H9 (cell line): ENCODE data around the gene SPEG. TPM values are rescaled to one million over a fixed set of nuclear protein-coding genes. Genes with fewer than 3 reads are reported as not detected.

ENCODE experiments used
- DNase-seq: peaks from one replicate; pipeline ENCODE4 v3.0.0-alpha.2; 2017
- H2AFZ ChIP-seq: one replicate; pipeline ENCODE4 v1.6.1; 2013; ENCODE audit warnings: mild to moderate bottlenecking, low read length, control low read depth, moderate library complexity
- H2AK5ac ChIP-seq: 2 replicates; pipeline ENCODE4 v1.6.1; 2013; ENCODE audit warnings: low read length, control low read depth, mixed read lengths; ENCODE audit not compliant: insufficient read length
- H2BK120ac ChIP-seq: one replicate; pipeline ENCODE4 v1.6.1; 2013; ENCODE audit warnings: low read depth, mild to moderate bottlenecking, low read length, control low read depth, inconsistent platforms; ENCODE audit not compliant: poor library complexity, severe bottlenecking
- H2BK12ac ChIP-seq: 2 replicates; pipeline ENCODE4 v1.6.1; 2013; ENCODE audit warnings: low read length, control low read depth, mixed read lengths, low read depth; ENCODE audit not compliant: insufficient read length
- H2BK15ac ChIP-seq: 2 replicates; pipeline ENCODE4 v1.6.1; 2013; ENCODE audit warnings: low read depth, low read length, control low read depth
- H2BK20ac ChIP-seq: one replicate; pipeline ENCODE4 v1.6.1; 2013; ENCODE audit warnings: low read depth, mild to moderate bottlenecking, low read length, control low read depth, inconsistent platforms; ENCODE audit not compliant: poor library complexity, severe bottlenecking
- H2BK5ac ChIP-seq: 2 replicates; pipeline ENCODE4 v1.6.1; 2013; ENCODE audit warnings: low read length, control low read depth, mixed read lengths; ENCODE audit not compliant: insufficient read length
- H3K14ac ChIP-seq: 2 replicates; pipeline ENCODE4 v1.6.1; 2013; ENCODE audit warnings: low read length, control low read depth; ENCODE audit not compliant: insufficient read depth
- H3K18ac ChIP-seq: 2 replicates; pipeline ENCODE4 v1.6.1; 2013; ENCODE audit warnings: low read depth, mild to moderate bottlenecking, mixed read lengths, low read length, control low read depth; ENCODE audit not compliant: insufficient read length
- H3K23ac ChIP-seq: 2 replicates; pipeline ENCODE4 v1.6.1; 2013; ENCODE audit warnings: low read length, control low read depth, mixed read lengths, low read depth; ENCODE audit not compliant: insufficient read length
- H3K23me2 ChIP-seq: 2 replicates; pipeline ENCODE4 v1.6.1; 2013; ENCODE audit warnings: low read depth, mild to moderate bottlenecking, mixed read lengths, low read length, control low read depth; ENCODE audit not compliant: insufficient read length, poor library complexity, severe bottlenecking
- H3K27ac ChIP-seq: 2 replicates; pipeline ENCODE4 v1.5.1; 2013; ENCODE audit warnings: low read length, control low read depth, mixed read lengths, low read depth; ENCODE audit not compliant: insufficient read length
- H3K27me3 ChIP-seq: 2 replicates; pipeline ENCODE4 v1.6.1; 2013; ENCODE audit warnings: low read length, control low read depth, inconsistent platforms; ENCODE audit not compliant: insufficient read depth
- H3K4ac ChIP-seq: 2 replicates; pipeline ENCODE4 v1.6.1; 2013; ENCODE audit warnings: low read depth, mild to moderate bottlenecking, control low read depth, inconsistent platforms, low read length, moderate library complexity
- H3K4me1 ChIP-seq: 2 replicates; pipeline ENCODE4 v1.6.1; 2013; ENCODE audit warnings: low read length, control low read depth, inconsistent platforms; ENCODE audit not compliant: insufficient read depth
- H3K4me2 ChIP-seq: 2 replicates; pipeline ENCODE4 v1.6.1; 2013; ENCODE audit warnings: low read length, control low read depth, mixed read lengths; ENCODE audit not compliant: insufficient read length, insufficient read depth
- H3K56ac ChIP-seq: 2 replicates; pipeline ENCODE4 v1.6.1; 2013; ENCODE audit warnings: low read depth, mild to moderate bottlenecking, mixed read lengths, low read length, control low read depth; ENCODE audit not compliant: insufficient read length
- H3K79me1 ChIP-seq: 2 replicates; pipeline ENCODE4 v1.6.1; 2013; ENCODE audit warnings: low read depth, mild to moderate bottlenecking, moderate library complexity, low read length, control low read depth, inconsistent platforms; ENCODE audit not compliant: insufficient read depth, poor library complexity, severe bottlenecking
- H3K79me2 ChIP-seq: 2 replicates; pipeline ENCODE4 v1.6.1; 2013; ENCODE audit warnings: low read length, control low read depth, inconsistent platforms; ENCODE audit not compliant: insufficient read depth
- H3K9ac ChIP-seq: 2 replicates; pipeline ENCODE4 v1.6.1; 2013; ENCODE audit warnings: low read length, control low read depth, mixed read lengths; ENCODE audit not compliant: insufficient read length; ENCODE audit errors: extremely low read depth
- H3K9me3 ChIP-seq: one replicate; pipeline ENCODE4 v1.6.1; 2013; ENCODE audit warnings: low read depth, low read length, inconsistent platforms; ENCODE audit not compliant: control insufficient read depth
- H3T11ph ChIP-seq: one replicate; pipeline ENCODE4 v1.6.1; 2013; ENCODE audit warnings: mild to moderate bottlenecking, low read length, control low read depth, inconsistent platforms
- H4K20me1 ChIP-seq: one replicate; pipeline ENCODE4 v1.6.1; 2013; ENCODE audit not compliant: control insufficient read depth, insufficient read length, insufficient read depth
- H4K5ac ChIP-seq: 2 replicates; pipeline ENCODE4 v1.6.1; 2013; ENCODE audit warnings: low read depth, mild to moderate bottlenecking, mixed read lengths, low read length, control low read depth; ENCODE audit not compliant: insufficient read length
- H4K8ac ChIP-seq: replicated peaks from 2 replicates; pipeline ENCODE4 v1.6.1; 2013; ENCODE audit warnings: low read length, control low read depth, mixed read lengths, low read depth; ENCODE audit not compliant: insufficient read length
- H4K91ac ChIP-seq: 2 replicates; pipeline ENCODE4 v1.6.1; 2013; ENCODE audit warnings: low read depth, mild to moderate bottlenecking, moderate library complexity, mixed read lengths, low read length, control low read depth; ENCODE audit not compliant: insufficient read length
- H3K27ac Mint-ChIP-seq, 3 experiments: 2 replicates in 2 of 3; 3 replicates in 1 of 3; pipeline ENCODE4 v1.8.0; 2020 to 2021; ENCODE audit warnings: mixed read lengths in 3 of 3, mild to moderate bottlenecking in 1 of 3, moderate library complexity in 1 of 3
- H3K27me3 Mint-ChIP-seq: 2 replicates; pipeline ENCODE4 v1.8.0; 2021; ENCODE audit warnings: low read depth, mild to moderate bottlenecking, moderate library complexity, mixed read lengths
- H3K36me3 Mint-ChIP-seq, 3 experiments: 2 replicates in 2 of 3; 3 replicates in 1 of 3; pipeline ENCODE4 v1.8.0; 2020 to 2021; ENCODE audit warnings: low read depth in 3 of 3, mixed read lengths in 3 of 3; ENCODE audit not compliant: insufficient read depth in 1 of 3
- H3K4me1 Mint-ChIP-seq, 2 experiments: 2 replicates each; pipeline ENCODE4 v1.8.0; 2020; ENCODE audit warnings: mixed read lengths in 2 of 2
- H3K4me3 Mint-ChIP-seq, 2 experiments: 2 replicates in 1 of 2; 3 replicates in 1 of 2; pipeline ENCODE4 v1.8.0; 2020 to 2021; ENCODE audit warnings: mild to moderate bottlenecking in 2 of 2, mixed read lengths in 2 of 2, moderate library complexity in 1 of 2
- H3K9me3 Mint-ChIP-seq, 2 experiments: 2 replicates in 1 of 2; 3 replicates in 1 of 2; pipeline ENCODE4 v1.8.0; 2020; ENCODE audit warnings: mild to moderate bottlenecking in 2 of 2, mixed read lengths in 2 of 2, moderate library complexity in 1 of 2
- WGBS: extraction: QIAGEN DNeasy Blood & Tissue Kit; methylation state at CpG from one replicate; pipeline ENCODE4 v1.1.7; 2013; ENCODE audit warnings: missing lambda C conversion rate, low lambda C conversion rate, mixed read lengths; ENCODE audit not compliant: insufficient read length; ENCODE audit errors: extremely low coverage; 5-methylcytosine and 5-hydroxymethylcytosine counted together
- total RNA-seq: library from RNA; stranded (reverse); gene quantifications from 2 replicates; pipeline ENCODE4 v1.2.1, GENCODE V29; 2021
- TF ChIP-seq, protein P1 (sequence below): fragments of 200-600 bp; sonication (generic); conservative IDR thresholded peaks from 3 replicates; pipeline ENCODE4 v1.8.0; 2021; ENCODE audit warnings: antibody characterized with exemption, mild to moderate bottlenecking

The SPEG gene
- total RNA-seq, 1 experiment from 2014 or later: 23.7 TPM

DNA sequence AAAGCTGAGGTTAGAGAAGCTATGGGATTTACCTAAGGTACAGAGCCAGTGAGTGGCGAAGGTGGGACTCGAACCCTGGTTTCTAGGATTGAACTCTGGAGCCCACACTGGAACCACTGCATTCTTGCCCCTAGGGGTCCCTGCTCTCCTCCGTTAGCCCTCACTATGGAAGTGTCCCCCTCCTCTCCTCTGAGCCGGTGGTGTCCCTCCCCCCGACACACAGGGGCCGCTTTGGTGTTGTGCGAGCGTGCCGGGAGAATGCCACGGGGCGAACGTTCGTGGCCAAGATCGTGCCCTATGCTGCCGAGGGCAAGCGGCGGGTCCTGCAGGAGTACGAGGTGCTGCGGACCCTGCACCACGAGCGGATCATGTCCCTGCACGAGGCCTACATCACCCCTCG is 55.5 kb downstream of the SPEG start:
- Histone ChIP-seq H2BK20ac (no peak overlapping the region), H3K23me2 (no peaks in the 10 kb centered on the region), H3K18ac (no peak overlapping the region), H3K4me1 (peaks cover 2% of the 10 kb centered on the region), H4K91ac (no peak overlapping the region), H3K4ac (no peak overlapping the region), H2AK5ac (no peak overlapping the region), H3K79me1 (no peaks in the 10 kb centered on the region), H3K9ac (no peak overlapping the region), H3K9me3 (no peaks in the 10 kb centered on the region), H2AFZ (no peak overlapping the region), H2BK12ac (no peak overlapping the region), H3K4me2 (no peak overlapping the region), H2BK120ac (no peak overlapping the region), H3K27ac (no peak overlapping the region), H2BK15ac (no peak overlapping the region), H3K79me2 (no peaks in the 10 kb centered on the region), H2BK5ac (no peak overlapping the region), H4K20me1 (no peaks in the 10 kb centered on the region), H3K14ac (no peak overlapping the region), H4K8ac (no peak overlapping the region), H4K5ac (no peak overlapping the region), H3K27me3 (peaks cover 9% of the 10 kb centered on the region; the same call in 1 of the 2 replicates), H3K23ac (no peak overlapping the region), H3K56ac (no peak overlapping the region), H3T11ph (no peak overlapping the region)
- Mint-ChIP-seq H3K4me3 (no peak overlapping the region), H3K9me3 (no peaks in the 10 kb centered on the region; a peak in 1 of 5 replicates), H3K27ac (no peak overlapping the region), H3K27me3 (peaks cover 53% of the 10 kb centered on the region), H3K4me1 (peaks cover 34 to 48% of the 10 kb centered on the region in 2 experiments), H3K36me3 (no peaks in the 10 kb centered on the region)
- no CpG with 5 or more reads among the region's 23 CpGs for WGBS
- no peak for DNase-seq
- TF ChIP-seq, protein P1, sequence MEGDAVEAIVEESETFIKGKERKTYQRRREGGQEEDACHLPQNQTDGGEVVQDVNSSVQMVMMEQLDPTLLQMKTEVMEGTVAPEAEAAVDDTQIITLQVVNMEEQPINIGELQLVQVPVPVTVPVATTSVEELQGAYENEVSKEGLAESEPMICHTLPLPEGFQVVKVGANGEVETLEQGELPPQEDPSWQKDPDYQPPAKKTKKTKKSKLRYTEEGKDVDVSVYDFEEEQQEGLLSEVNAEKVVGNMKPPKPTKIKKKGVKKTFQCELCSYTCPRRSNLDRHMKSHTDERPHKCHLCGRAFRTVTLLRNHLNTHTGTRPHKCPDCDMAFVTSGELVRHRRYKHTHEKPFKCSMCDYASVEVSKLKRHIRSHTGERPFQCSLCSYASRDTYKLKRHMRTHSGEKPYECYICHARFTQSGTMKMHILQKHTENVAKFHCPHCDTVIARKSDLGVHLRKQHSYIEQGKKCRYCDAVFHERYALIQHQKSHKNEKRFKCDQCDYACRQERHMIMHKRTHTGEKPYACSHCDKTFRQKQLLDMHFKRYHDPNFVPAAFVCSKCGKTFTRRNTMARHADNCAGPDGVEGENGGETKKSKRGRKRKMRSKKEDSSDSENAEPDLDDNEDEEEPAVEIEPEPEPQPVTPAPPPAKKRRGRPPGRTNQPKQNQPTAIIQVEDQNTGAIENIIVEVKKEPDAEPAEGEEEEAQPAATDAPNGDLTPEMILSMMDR: peak; percentile 61
